ENCODE measurements around the gene CT45A9. TPM values are rescaled to one million over a fixed set of nuclear protein-coding genes. Genes with fewer than 3 reads are reported as not detected.
A peak's percentile ranks its signal among the peaks of the same experiment; 100 is the strongest.
"Not testable (repeated sequence)": the region's sequence is repeated elsewhere in the genome, so short reads cannot be mapped to it uniquely, and the experiment has no call there.

Gene CT45A9
- total RNA-seq = not detected in 2 replicates

- H3K27ac Mint-ChIP-seq; H3K9me3 Mint-ChIP-seq; H3K27me3 Mint-ChIP-seq (ENCODE audit: low read depth); DNase-seq (ENCODE audit: low spot score); H3K4me1 Mint-ChIP-seq (ENCODE audit: low read depth); H3K36me3 Mint-ChIP-seq (ENCODE audit: low read depth); H3K4me3 Mint-ChIP-seq (ENCODE audit: low read depth); intact Hi-C loops (cut with micrococcal nuclease): not testable (repeated sequence)
These were observed at the start of gene CT45A9 for GRCh38 chrX:135871712-135872111. TSS of gene CT45A9 (minus strand) at chrX:135871812. CDS start at chrX:135868061, 3,751 bp downstream.

GRCh38 chrX:135920516-135920915, 48.9 kb upstream of the CT45A9 start:
- H3K27ac Mint-ChIP-seq; DNase-seq (ENCODE audit: low spot score); H3K36me3 Mint-ChIP-seq (ENCODE audit: low read depth); H3K4me1 Mint-ChIP-seq (ENCODE audit: low read depth); H3K27me3 Mint-ChIP-seq (ENCODE audit: low read depth); H3K4me3 Mint-ChIP-seq (ENCODE audit: low read depth); intact Hi-C loops (cut with micrococcal nuclease); H3K9me3 Mint-ChIP-seq: not testable (repeated sequence)

- Mint-ChIP-seq H3K9me3 (no peaks in the 10 kb centered on the region), H3K4me3 (ENCODE audit: low read depth) (no peak overlapping the region), H3K27ac (no peak overlapping the region), H3K4me1 (ENCODE audit: low read depth) (no peaks in the 10 kb centered on the region), H3K27me3 (ENCODE audit: low read depth) (peaks cover 1% of the 10 kb centered on the region), H3K36me3 (ENCODE audit: low read depth) (no peaks in the 10 kb centered on the region)
- intact Hi-C loops (cut with micrococcal nuclease) = no loop called here
- no peak for DNase-seq (ENCODE audit: low spot score)
These were observed 42.8 kb upstream of the CT45A9 start for GRCh38 chrX:135914404-135914803.

- no peak overlapping the region for H3K4me3 Mint-ChIP-seq (ENCODE audit: low read depth)
- peaks cover 1% of the 10 kb centered on the region for H3K27me3 Mint-ChIP-seq (ENCODE audit: low read depth)
- H3K27ac Mint-ChIP-seq = no peak overlapping the region
- no peaks in the 10 kb centered on the region for H3K36me3 Mint-ChIP-seq (ENCODE audit: low read depth)
- no peaks in the 10 kb centered on the region for H3K9me3 Mint-ChIP-seq
- intact Hi-C loops (cut with micrococcal nuclease) = no loop called here
- no peak for DNase-seq (ENCODE audit: low spot score)
- no peaks in the 10 kb centered on the region for H3K4me1 Mint-ChIP-seq (ENCODE audit: low read depth)
These were observed 38.6 kb upstream of the CT45A9 start for GRCh38 chrX:135910251-135910650.

- no peak within 1 kb of the TSS for H3K4me3 Mint-ChIP-seq (ENCODE audit: low read depth)
- intact Hi-C loops (cut with micrococcal nuclease) = no loop called here
- no peak for DNase-seq (ENCODE audit: low spot score)
- H3K4me1 Mint-ChIP-seq (ENCODE audit: low read depth) = no peaks in the 10 kb centered on the region
- H3K27ac Mint-ChIP-seq = no peak within 1 kb of the TSS
- H3K36me3 Mint-ChIP-seq (ENCODE audit: low read depth) = no peaks in the 10 kb centered on the region
- no peaks in the 10 kb centered on the region for H3K9me3 Mint-ChIP-seq
- no peaks in the 10 kb centered on the region for H3K27me3 Mint-ChIP-seq (ENCODE audit: low read depth)
These were observed 21.7 kb upstream of the CT45A9 start, which contains the start of the genes CT45A10 and SAGE1 for GRCh38 chrX:135893294-135893817. TSS of gene CT45A10 (minus strand) at chrX:135893444. CDS start at chrX:135885344, 8,100 bp downstream. TSS of gene SAGE1 (plus strand) at chrX:135893716. CDS start at chrX:135896243, 2,527 bp downstream.

- H3K27ac Mint-ChIP-seq = no peak overlapping the region
- no peak for DNase-seq (ENCODE audit: low spot score)
- H3K4me3 Mint-ChIP-seq (ENCODE audit: low read depth) = no peak overlapping the region
These were observed 21.2 kb upstream of the CT45A9 start for GRCh38 chrX:135892781-135893180.

GRCh38 chrX:135890087-135890585, 18.5 kb upstream of the CT45A9 start:
- Mint-ChIP-seq H3K4me1 (ENCODE audit: low read depth) (no peaks in the 10 kb centered on the region), H3K27ac (no peak overlapping the region), H3K9me3 (no peaks in the 10 kb centered on the region), H3K27me3 (ENCODE audit: low read depth) (no peaks in the 10 kb centered on the region), H3K4me3 (ENCODE audit: low read depth) (no peak overlapping the region), H3K36me3 (ENCODE audit: low read depth) (no peaks in the 10 kb centered on the region)
- no peak for DNase-seq (ENCODE audit: low spot score)
- intact Hi-C loops (cut with micrococcal nuclease) = no loop called here

More at GRCh38 chrX:135892781-135893180, 21.2 kb upstream of the CT45A9 start:
- Mint-ChIP-seq H3K4me1 (ENCODE audit: low read depth) (no peaks in the 10 kb centered on the region), H3K27me3 (ENCODE audit: low read depth) (no peaks in the 10 kb centered on the region), H3K9me3 (no peaks in the 10 kb centered on the region), H3K36me3 (ENCODE audit: low read depth) (no peaks in the 10 kb centered on the region)
- intact Hi-C loops (cut with micrococcal nuclease) = no loop called here

- H3K27me3 Mint-ChIP-seq (ENCODE audit: low read depth); intact Hi-C loops (cut with micrococcal nuclease); H3K36me3 Mint-ChIP-seq (ENCODE audit: low read depth); H3K27ac Mint-ChIP-seq; H3K4me1 Mint-ChIP-seq (ENCODE audit: low read depth); H3K4me3 Mint-ChIP-seq (ENCODE audit: low read depth); H3K9me3 Mint-ChIP-seq: not testable (repeated sequence)
- DNase-seq (ENCODE audit: low spot score) = peak; percentile 16
These were observed 17.4 kb upstream of the CT45A9 start for GRCh38 chrX:135888976-135889375.

- H3K36me3 Mint-ChIP-seq (ENCODE audit: low read depth); intact Hi-C loops (cut with micrococcal nuclease); H3K27ac Mint-ChIP-seq; DNase-seq (ENCODE audit: low spot score); H3K27me3 Mint-ChIP-seq (ENCODE audit: low read depth); H3K4me1 Mint-ChIP-seq (ENCODE audit: low read depth); H3K4me3 Mint-ChIP-seq (ENCODE audit: low read depth); H3K9me3 Mint-ChIP-seq: not testable (repeated sequence)
These were observed 16.6 kb upstream of the CT45A9 start for GRCh38 chrX:135888230-135888629.

- H3K4me3 Mint-ChIP-seq (ENCODE audit: low read depth); DNase-seq (ENCODE audit: low spot score); H3K9me3 Mint-ChIP-seq; H3K27ac Mint-ChIP-seq; H3K4me1 Mint-ChIP-seq (ENCODE audit: low read depth); H3K27me3 Mint-ChIP-seq (ENCODE audit: low read depth); intact Hi-C loops (cut with micrococcal nuclease); H3K36me3 Mint-ChIP-seq (ENCODE audit: low read depth): not testable (repeated sequence)
These were observed 11.1 kb upstream of the CT45A9 start for GRCh38 chrX:135882741-135883140.

- H3K36me3 Mint-ChIP-seq (ENCODE audit: low read depth); DNase-seq (ENCODE audit: low spot score); H3K27ac Mint-ChIP-seq; H3K4me1 Mint-ChIP-seq (ENCODE audit: low read depth); H3K4me3 Mint-ChIP-seq (ENCODE audit: low read depth); H3K27me3 Mint-ChIP-seq (ENCODE audit: low read depth); intact Hi-C loops (cut with micrococcal nuclease); H3K9me3 Mint-ChIP-seq: not testable (repeated sequence)
These were observed 17.2 kb downstream of the CT45A9 start, which contains the start of gene CT45A8 for GRCh38 chrX:135854438-135854837. TSS of gene CT45A8 (minus strand) at chrX:135854538. CDS start at chrX:135850783, 3,755 bp downstream.

GRCh38 chrX:135837180-135837579, 34.4 kb downstream of the CT45A9 start, which contains the start of gene CT45A7:
TSS of gene CT45A7 (minus strand) at chrX:135837280. CDS start at chrX:135833533, 3,747 bp downstream.
- H3K9me3 Mint-ChIP-seq; H3K27me3 Mint-ChIP-seq (ENCODE audit: low read depth); intact Hi-C loops (cut with micrococcal nuclease); H3K27ac Mint-ChIP-seq; DNase-seq (ENCODE audit: low spot score); H3K36me3 Mint-ChIP-seq (ENCODE audit: low read depth); H3K4me1 Mint-ChIP-seq (ENCODE audit: low read depth); H3K4me3 Mint-ChIP-seq (ENCODE audit: low read depth): not testable (repeated sequence)

GRCh38 chrX:135819912-135820311, 51.7 kb downstream of the CT45A9 start, which contains the start of gene CT45A2:
TSS of gene CT45A2 (minus strand) at chrX:135820012. CDS start at chrX:135816265, 3,747 bp downstream.
- H3K4me3 Mint-ChIP-seq (ENCODE audit: low read depth); H3K27me3 Mint-ChIP-seq (ENCODE audit: low read depth); H3K4me1 Mint-ChIP-seq (ENCODE audit: low read depth); H3K9me3 Mint-ChIP-seq; intact Hi-C loops (cut with micrococcal nuclease); H3K27ac Mint-ChIP-seq; H3K36me3 Mint-ChIP-seq (ENCODE audit: low read depth); DNase-seq (ENCODE audit: low spot score): not testable (repeated sequence)

Data from activated T-helper 2 cell treated with anti-CD3 and anti-CD28 coated beads, Interferon-gamma antibody, Interleukin-2, Interleukin-4, amounts not matched to agents 10 μg/mL and 5 μg/mL and 100 μg/mL, durations not matched to agents 14 hours and 24 hours and 36 hours (primary cell).